Fibroblast of lung (primary cell): Measurements from ENCODE around the gene NDRG3. TPM values are rescaled to one million over a fixed set of nuclear protein-coding genes. Genes with fewer than 3 reads are reported as not detected.

Source experiments
- DNase-seq, 2 donors: peaks; one replicate each; pipeline versions ENCODE4 v3.0.0 to v3.0.0-alpha.2; 2010; ENCODE audit warnings: low read depth in 2 of 2
- H2AFZ ChIP-seq: 2 replicates; pipeline ENCODE4 v1.5.1; 2012; ENCODE audit warnings: low read length, control low read depth, inconsistent platforms
- H3K27ac ChIP-seq: 2 replicates; pipeline ENCODE4 v1.5.1; 2011; ENCODE audit warnings: low read length, control low read depth; ENCODE audit not compliant: insufficient read depth
- H3K27me3 ChIP-seq: 2 replicates; pipeline ENCODE4 v1.5.1; 2011; ENCODE audit warnings: mild to moderate bottlenecking, low read length; ENCODE audit not compliant: control insufficient read depth, insufficient read depth
- H3K36me3 ChIP-seq: 2 replicates; pipeline ENCODE4 v1.5.1; 2011; ENCODE audit warnings: low read length; ENCODE audit not compliant: control insufficient read depth, insufficient read depth
- H3K4me1 ChIP-seq: 2 replicates; pipeline ENCODE4 v1.5.1; 2011; ENCODE audit warnings: low read length; ENCODE audit not compliant: control insufficient read depth, insufficient read depth; ENCODE audit errors: extremely low read depth
- H3K4me2 ChIP-seq: 2 replicates; pipeline ENCODE4 v1.5.1; 2011; ENCODE audit warnings: low read length, control low read depth; ENCODE audit not compliant: insufficient read depth; ENCODE audit errors: extremely low read depth
- H3K4me3 ChIP-seq, 4 experiments: fragments of 200-600 bp in 1 of 4; sonication (generic) in 1 of 4; replicated peaks in 1 of 4; 2 replicates each; pipeline ENCODE4 v1.5.1; 2011 to 2016; ENCODE audit warnings: low read length in 4 of 4, low read depth in 3 of 4, mild to moderate bottlenecking in 3 of 4, control low read depth in 2 of 4, inconsistent platforms in 1 of 4, mixed read lengths in 1 of 4; ENCODE audit not compliant: insufficient read depth in 1 of 4; ENCODE audit errors: control extremely low read depth in 1 of 4
- H3K79me2 ChIP-seq: 2 replicates; pipeline ENCODE4 v1.5.1; 2012; ENCODE audit warnings: mild to moderate bottlenecking, low read length, inconsistent platforms; ENCODE audit not compliant: control insufficient read depth, insufficient read depth
- H3K9ac ChIP-seq: 2 replicates; pipeline ENCODE4 v1.5.1; 2011; ENCODE audit warnings: mild to moderate bottlenecking, low read length, control low read depth; ENCODE audit not compliant: insufficient read depth
- H3K9me3 ChIP-seq: 2 replicates; pipeline ENCODE4 v1.5.1; 2012; ENCODE audit warnings: low read depth, low read length; ENCODE audit not compliant: control insufficient read depth, insufficient read depth
- H4K20me1 ChIP-seq: 2 replicates; pipeline ENCODE4 v1.5.1; 2011; ENCODE audit warnings: low read length; ENCODE audit not compliant: control insufficient read depth, insufficient read depth; ENCODE audit errors: extremely low read depth
- EZH2 ChIP-seq: IDR thresholded peaks from 2 replicates; pipeline ENCODE4 v1.5.1; 2012; ENCODE audit warnings: low read length, control low read depth, mild to moderate bottlenecking; ENCODE audit errors: missing control alignments
- polyA plus RNA-seq, 2 donors: library from polyadenylated mRNA; depleted of rRNA in 1 of 2; stranded (reverse) in 1 of 2; unstranded in 1 of 2; fragments of >200 nt; gene quantifications; 2 replicates each; pipeline ENCODE4 v1.2.1, GENCODE V29; 2011 to 2012; ENCODE audit warnings: missing spikeins in 1 of 2
- total RNA-seq: library from RNA; depleted of rRNA; stranded (reverse); fragments of >200 nt; gene quantifications from 2 replicates; pipeline ENCODE4 v1.2.1, GENCODE V29; 2014
- TF ChIP-seq, protein P1 (sequence below), 2 donors: IDR thresholded peaks in 1 of 2; conservative IDR thresholded peaks in 1 of 2; 1 replicate in 1 of 2; 2 replicates in 1 of 2; pipeline ENCODE4 v1.5.1; 2011 to 2012; ENCODE audit warnings: low read length in 2 of 2, control low read depth in 1 of 2, inconsistent platforms in 1 of 2, low read depth in 1 of 2, mild to moderate bottlenecking in 1 of 2

NDRG3 gene
- total and polyA plus RNA-seq, 2 donors (not counting 1 experiment from before 2014, with no cell fraction given): 37.8 TPM

DNA sequence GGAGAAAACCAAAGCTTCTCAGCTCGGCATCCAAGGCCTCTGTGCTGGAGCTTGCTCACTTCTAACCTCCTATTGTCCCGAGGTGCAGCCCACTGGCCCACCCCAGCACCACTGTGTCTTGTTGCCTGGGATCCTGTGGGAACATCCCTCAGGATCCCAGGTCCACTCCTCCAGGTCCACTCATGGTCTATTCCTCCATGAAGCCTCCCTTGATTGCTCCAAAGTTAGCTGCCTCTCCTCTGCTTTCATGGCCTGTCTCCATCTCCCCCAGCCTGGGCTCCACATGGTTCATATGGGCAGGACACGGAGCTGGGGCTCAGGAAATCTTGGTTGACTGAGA is 113.8 kb downstream of the NDRG3 start:
- Histone ChIP-seq H3K27me3 (no peaks in the 10 kb centered on the region), H3K4me1 (no peaks in the 10 kb centered on the region), H3K4me3 (no peak overlapping the region)

DNA sequence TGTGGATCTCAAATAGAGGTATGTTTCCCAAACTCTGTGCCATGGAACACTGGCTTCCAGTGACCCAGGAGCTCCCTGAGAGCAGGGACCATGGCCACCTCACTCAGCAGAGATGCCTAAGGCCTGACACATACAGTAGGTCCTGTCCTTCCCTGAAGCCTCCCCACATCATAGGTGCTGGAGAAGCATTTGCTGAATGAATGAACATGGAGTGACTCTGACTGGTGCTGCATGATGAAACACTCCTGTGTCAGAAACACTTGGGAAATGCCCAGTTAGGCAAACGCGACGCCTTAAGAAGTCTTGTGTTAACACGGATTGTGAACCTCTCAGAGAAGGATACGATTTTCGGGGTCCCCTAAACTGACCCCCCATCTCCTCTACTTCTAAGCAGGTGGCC is 114.2 kb downstream of the NDRG3 start:
- Histone ChIP-seq H3K36me3 (no peaks in the 10 kb centered on the region), H3K27ac (no peak overlapping the region), H3K4me1 (no peaks in the 10 kb centered on the region), H3K4me2 (no peak overlapping the region), H3K4me3 (no peak overlapping the region), H4K20me1 (no peaks in the 10 kb centered on the region), H3K79me2 (no peaks in the 10 kb centered on the region), H3K9me3 (no peaks in the 10 kb centered on the region), H2AFZ (no peak overlapping the region), H3K9ac (no peak overlapping the region), H3K27me3 (no peaks in the 10 kb centered on the region)
- no peak for TF ChIP-seq EZH2
- TF ChIP-seq, protein P1, sequence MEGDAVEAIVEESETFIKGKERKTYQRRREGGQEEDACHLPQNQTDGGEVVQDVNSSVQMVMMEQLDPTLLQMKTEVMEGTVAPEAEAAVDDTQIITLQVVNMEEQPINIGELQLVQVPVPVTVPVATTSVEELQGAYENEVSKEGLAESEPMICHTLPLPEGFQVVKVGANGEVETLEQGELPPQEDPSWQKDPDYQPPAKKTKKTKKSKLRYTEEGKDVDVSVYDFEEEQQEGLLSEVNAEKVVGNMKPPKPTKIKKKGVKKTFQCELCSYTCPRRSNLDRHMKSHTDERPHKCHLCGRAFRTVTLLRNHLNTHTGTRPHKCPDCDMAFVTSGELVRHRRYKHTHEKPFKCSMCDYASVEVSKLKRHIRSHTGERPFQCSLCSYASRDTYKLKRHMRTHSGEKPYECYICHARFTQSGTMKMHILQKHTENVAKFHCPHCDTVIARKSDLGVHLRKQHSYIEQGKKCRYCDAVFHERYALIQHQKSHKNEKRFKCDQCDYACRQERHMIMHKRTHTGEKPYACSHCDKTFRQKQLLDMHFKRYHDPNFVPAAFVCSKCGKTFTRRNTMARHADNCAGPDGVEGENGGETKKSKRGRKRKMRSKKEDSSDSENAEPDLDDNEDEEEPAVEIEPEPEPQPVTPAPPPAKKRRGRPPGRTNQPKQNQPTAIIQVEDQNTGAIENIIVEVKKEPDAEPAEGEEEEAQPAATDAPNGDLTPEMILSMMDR (conservative IDR thresholded peaks at IDR 0.05 in 1 of 2, IDR thresholded peaks at IDR 0.05 in 1 of 2; ENCODE audit: low read depth in 1 of 2, low read length in 2 of 2): no peak
- no peak for DNase-seq

More for the DNA sequence above, 113.8 kb downstream of the NDRG3 start:
- no peaks in the 10 kb centered on the region for H3K9me3 ChIP-seq
- H3K36me3 ChIP-seq: no peaks in the 10 kb centered on the region
- H3K9ac ChIP-seq: no peak overlapping the region
- H3K79me2 ChIP-seq: no peaks in the 10 kb centered on the region
- TF ChIP-seq EZH2: no peak
- TF ChIP-seq, protein P1 (conservative IDR thresholded peaks at IDR 0.05 in 1 of 2, IDR thresholded peaks at IDR 0.05 in 1 of 2; ENCODE audit: low read depth in 1 of 2, low read length in 2 of 2): no peak
- H3K27ac ChIP-seq: no peak overlapping the region
- DNase-seq: no peak
- no peaks in the 10 kb centered on the region for H4K20me1 ChIP-seq
- no peak overlapping the region for H2AFZ ChIP-seq
- H3K4me2 ChIP-seq: no peak overlapping the region

DNA sequence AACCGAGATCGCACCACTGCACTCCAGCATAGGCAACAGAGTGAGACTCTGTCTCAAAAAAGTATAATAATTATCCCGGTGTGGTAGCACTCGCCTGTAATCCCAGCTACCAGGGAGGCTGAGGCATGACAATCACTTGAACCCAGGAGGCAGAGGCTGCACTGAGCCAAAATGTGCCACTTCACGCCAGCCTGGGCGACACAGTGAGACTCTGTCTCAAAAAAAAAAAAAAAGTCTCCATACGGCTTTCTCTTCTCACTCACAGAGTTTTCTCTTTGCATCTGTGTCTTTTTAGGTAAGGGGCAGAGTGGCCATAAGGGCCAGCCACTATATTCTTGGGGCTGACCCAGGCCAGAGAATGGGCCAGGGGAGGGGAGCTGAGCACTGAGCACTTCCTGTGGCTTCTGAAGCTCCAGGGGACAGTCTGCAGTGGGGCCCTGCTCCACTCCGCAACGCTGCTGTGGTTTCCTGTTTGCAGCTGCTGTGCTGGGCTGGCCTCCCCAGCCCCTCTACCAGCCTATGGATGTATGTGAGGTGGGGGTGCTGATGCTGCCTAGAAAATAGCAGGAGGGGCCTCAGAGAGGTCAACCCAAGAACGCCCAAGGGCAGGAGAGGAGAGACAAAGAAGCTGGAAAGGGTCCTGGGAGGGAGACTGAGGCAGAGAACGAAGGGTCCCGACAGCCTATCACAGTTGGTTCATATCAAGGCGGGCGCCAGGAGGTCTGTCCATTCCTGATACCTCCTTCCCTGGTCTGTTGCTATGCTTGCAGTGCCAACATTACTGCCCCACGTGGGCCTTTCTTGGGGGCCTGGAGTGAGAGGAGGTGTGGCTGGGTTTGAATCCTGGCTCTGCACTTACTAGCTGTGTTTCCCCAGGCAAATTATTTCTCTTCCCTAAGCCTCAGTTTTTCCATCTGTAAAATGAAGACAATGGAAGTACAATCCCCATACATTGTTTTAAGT is 115.9 kb downstream of the NDRG3 start:
- TF ChIP-seq, protein P1 (conservative IDR thresholded peaks at IDR 0.05 in 1 of 2, IDR thresholded peaks at IDR 0.05 in 1 of 2; ENCODE audit: low read depth in 1 of 2, low read length in 2 of 2): no peak
- TF ChIP-seq EZH2: no peak
- Histone ChIP-seq H3K4me1 (no peaks in the 10 kb centered on the region), H3K36me3 (no peaks in the 10 kb centered on the region), H3K27me3 (no peaks in the 10 kb centered on the region), H3K79me2 (no peaks in the 10 kb centered on the region), H3K4me3 (no peak overlapping the region), H2AFZ (no peak overlapping the region), H3K27ac (no peak overlapping the region), H3K9ac (no peak overlapping the region), H4K20me1 (no peaks in the 10 kb centered on the region), H3K9me3 (no peaks in the 10 kb centered on the region), H3K4me2 (no peak overlapping the region)
- no peak for DNase-seq
